Neural progenitor cell (in vitro differentiated cells): Measurements from ENCODE around the gene GIGYF2. TPM values are rescaled to one million over a fixed set of nuclear protein-coding genes. Genes with fewer than 3 reads are reported as not detected.

Source experiments
- DNase-seq: peaks from one replicate; pipeline ENCODE4 v3.0.0-alpha.2; 2016; ENCODE audit warnings: low spot score
- H2AFZ ChIP-seq: fragments of 200-600 bp; sonication (generic); replicated peaks from 2 replicates; pipeline ENCODE4 v1.6.1; 2016; ENCODE audit warnings: antibody characterized with exemption
- H3F3A ChIP-seq: fragments of 200-600 bp; sonication (generic); 2 replicates; pipeline ENCODE4 v1.6.1; 2016; ENCODE audit warnings: antibody characterized with exemption, low read depth
- H3K27ac ChIP-seq: fragments of 200-600 bp; sonication (generic); 2 replicates; pipeline ENCODE4 v1.5.1; 2016; ENCODE audit warnings: mild to moderate bottlenecking
- H3K27me3 ChIP-seq: fragments of 200-600 bp; sonication (generic); 2 replicates; pipeline ENCODE4 v1.6.1; 2016; ENCODE audit warnings: mild to moderate bottlenecking, moderate library complexity
- H3K36me3 ChIP-seq: fragments of 200-600 bp; sonication (generic); 2 replicates; pipeline ENCODE4 v1.5.1; 2016
- H3K4me1 ChIP-seq: fragments of 200-600 bp; sonication (generic); 2 replicates; pipeline ENCODE4 v1.6.1; 2016; ENCODE audit warnings: mixed run types
- H3K4me2 ChIP-seq: fragments of 200-600 bp; sonication (generic); 2 replicates; pipeline ENCODE4 v1.6.1; 2016
- H3K4me3 ChIP-seq: fragments of 200-600 bp; sonication (generic); 2 replicates; pipeline ENCODE4 v1.5.1; 2016
- H3K79me2 ChIP-seq: fragments of 200-600 bp; sonication (generic); 2 replicates; pipeline ENCODE4 v1.6.1; 2016; ENCODE audit warnings: low read depth
- H3K9ac ChIP-seq: fragments of 200-600 bp; sonication (generic); 2 replicates; pipeline ENCODE4 v1.6.1; 2016
- H3K9me3 ChIP-seq: fragments of 200-600 bp; sonication (generic); 2 replicates; pipeline ENCODE4 v1.5.1; 2016; ENCODE audit warnings: low read depth
- H4K20me1 ChIP-seq: fragments of 200-600 bp; sonication (generic); 2 replicates; pipeline ENCODE4 v1.6.1; 2016; ENCODE audit warnings: low read depth
- H3K27ac Mint-ChIP-seq: 3 replicates; pipeline ENCODE4 v1.8.0; 2021; ENCODE audit warnings: mixed read lengths
- H3K27me3 Mint-ChIP-seq: 2 replicates; pipeline ENCODE4 v1.8.0; 2022; ENCODE audit warnings: low read depth, mild to moderate bottlenecking, inconsistent platforms, moderate library complexity, mixed read lengths; ENCODE audit not compliant: insufficient read depth
- H3K36me3 Mint-ChIP-seq: 3 replicates; pipeline ENCODE4 v1.8.0; 2021; ENCODE audit warnings: mixed read lengths
- H3K4me1 Mint-ChIP-seq: 3 replicates; pipeline ENCODE4 v1.8.0; 2021; ENCODE audit warnings: mixed read lengths
- H3K4me3 Mint-ChIP-seq: 3 replicates; pipeline ENCODE4 v1.8.0; 2021; ENCODE audit warnings: mild to moderate bottlenecking, moderate library complexity, mixed read lengths
- H3K9me3 Mint-ChIP-seq: 3 replicates; pipeline ENCODE4 v1.8.0; 2020; ENCODE audit warnings: mixed read lengths
- EZH2 ChIP-seq: fragments of 200-600 bp; sonication (generic); IDR thresholded peaks from 2 replicates; pipeline ENCODE4 v1.6.1; 2017; ENCODE audit warnings: antibody characterized with exemption, mild to moderate bottlenecking, moderate library complexity
- EZH2phosphoT487 ChIP-seq: fragments of 200-600 bp; sonication (generic); IDR thresholded peaks from 2 replicates; pipeline ENCODE4 v1.6.1; 2017; ENCODE audit warnings: antibody characterized with exemption
- total RNA-seq: library from RNA; depleted of rRNA; stranded (reverse); fragments of >200 nt; gene quantifications from 2 replicates; pipeline ENCODE4 v1.2.3, GENCODE V29; 2015; ENCODE audit warnings: low replicate concordance
- TF ChIP-seq, protein P1 (sequence below): fragments of 200-600 bp; sonication (generic); IDR thresholded peaks from 2 replicates; pipeline ENCODE4 v1.5.1; 2017; ENCODE audit warnings: antibody characterized with exemption, mild to moderate bottlenecking

Gene GIGYF2
- total RNA-seq, 1 donor from 2014 or later = 76.3 TPM

- Histone ChIP-seq H3K9ac (no peak overlapping the region), H4K20me1 (no peaks in the 10 kb centered on the region), H3K4me2 (no peak overlapping the region), H3K9me3 (no peaks in the 10 kb centered on the region), H3K4me3 (no peak overlapping the region), H3K79me2 (no peaks in the 10 kb centered on the region), H3F3A (peaks cover 4% of the 10 kb centered on the region), H3K36me3 (no peaks in the 10 kb centered on the region), H2AFZ (no peak overlapping the region), H3K4me1 (peaks cover 4% of the 10 kb centered on the region), H3K27ac (no peak overlapping the region), H3K27me3 (peaks cover 45% of the 10 kb centered on the region)
- Mint-ChIP-seq H3K27me3 (peaks cover 22% of the 10 kb centered on the region), H3K9me3 (no peaks in the 10 kb centered on the region), H3K4me1 (peaks cover 24% of the 10 kb centered on the region), H3K36me3 (no peaks in the 10 kb centered on the region), H3K4me3 (no peak overlapping the region), H3K27ac (no peak overlapping the region)
- DNase-seq = no peak
- TF ChIP-seq, protein P1, sequence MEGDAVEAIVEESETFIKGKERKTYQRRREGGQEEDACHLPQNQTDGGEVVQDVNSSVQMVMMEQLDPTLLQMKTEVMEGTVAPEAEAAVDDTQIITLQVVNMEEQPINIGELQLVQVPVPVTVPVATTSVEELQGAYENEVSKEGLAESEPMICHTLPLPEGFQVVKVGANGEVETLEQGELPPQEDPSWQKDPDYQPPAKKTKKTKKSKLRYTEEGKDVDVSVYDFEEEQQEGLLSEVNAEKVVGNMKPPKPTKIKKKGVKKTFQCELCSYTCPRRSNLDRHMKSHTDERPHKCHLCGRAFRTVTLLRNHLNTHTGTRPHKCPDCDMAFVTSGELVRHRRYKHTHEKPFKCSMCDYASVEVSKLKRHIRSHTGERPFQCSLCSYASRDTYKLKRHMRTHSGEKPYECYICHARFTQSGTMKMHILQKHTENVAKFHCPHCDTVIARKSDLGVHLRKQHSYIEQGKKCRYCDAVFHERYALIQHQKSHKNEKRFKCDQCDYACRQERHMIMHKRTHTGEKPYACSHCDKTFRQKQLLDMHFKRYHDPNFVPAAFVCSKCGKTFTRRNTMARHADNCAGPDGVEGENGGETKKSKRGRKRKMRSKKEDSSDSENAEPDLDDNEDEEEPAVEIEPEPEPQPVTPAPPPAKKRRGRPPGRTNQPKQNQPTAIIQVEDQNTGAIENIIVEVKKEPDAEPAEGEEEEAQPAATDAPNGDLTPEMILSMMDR = no peak
- TF ChIP-seq EZH2phosphoT487 = no peak
- TF ChIP-seq EZH2 = no peak
Measured at GRCh38 chr2:232873292-232873908, 176.3 kb downstream of the GIGYF2 start.

- H3K4me1 ChIP-seq = peaks cover 4% of the 10 kb centered on the region
- no peak overlapping the region for H3K4me2 ChIP-seq
- no peaks in the 10 kb centered on the region for H3K36me3 ChIP-seq
- H3K9me3 ChIP-seq = no peaks in the 10 kb centered on the region
- no peaks in the 10 kb centered on the region for H3K79me2 ChIP-seq
- Mint-ChIP-seq H3K36me3 (no peaks in the 10 kb centered on the region), H3K4me1 (peaks cover 23% of the 10 kb centered on the region), H3K4me3 (no peak overlapping the region), H3K27me3 (peaks cover 22% of the 10 kb centered on the region), H3K9me3 (no peaks in the 10 kb centered on the region), H3K27ac (no peak overlapping the region)
- no peak overlapping the region for H3K27ac ChIP-seq
- no peak overlapping the region for H2AFZ ChIP-seq
- no peak overlapping the region for H3K4me3 ChIP-seq
- peaks cover 4% of the 10 kb centered on the region for H3F3A ChIP-seq
- H3K9ac ChIP-seq = no peak overlapping the region
- DNase-seq = no peak
- H3K27me3 ChIP-seq = peaks cover 52% of the 10 kb centered on the region
- TF ChIP-seq EZH2phosphoT487 = no peak
- TF ChIP-seq, protein P1 = no peak
- TF ChIP-seq EZH2 = no peak
- H4K20me1 ChIP-seq = no peaks in the 10 kb centered on the region
Measured at GRCh38 chr2:232873909-232874641, 176.9 kb downstream of the GIGYF2 start.

DNA sequence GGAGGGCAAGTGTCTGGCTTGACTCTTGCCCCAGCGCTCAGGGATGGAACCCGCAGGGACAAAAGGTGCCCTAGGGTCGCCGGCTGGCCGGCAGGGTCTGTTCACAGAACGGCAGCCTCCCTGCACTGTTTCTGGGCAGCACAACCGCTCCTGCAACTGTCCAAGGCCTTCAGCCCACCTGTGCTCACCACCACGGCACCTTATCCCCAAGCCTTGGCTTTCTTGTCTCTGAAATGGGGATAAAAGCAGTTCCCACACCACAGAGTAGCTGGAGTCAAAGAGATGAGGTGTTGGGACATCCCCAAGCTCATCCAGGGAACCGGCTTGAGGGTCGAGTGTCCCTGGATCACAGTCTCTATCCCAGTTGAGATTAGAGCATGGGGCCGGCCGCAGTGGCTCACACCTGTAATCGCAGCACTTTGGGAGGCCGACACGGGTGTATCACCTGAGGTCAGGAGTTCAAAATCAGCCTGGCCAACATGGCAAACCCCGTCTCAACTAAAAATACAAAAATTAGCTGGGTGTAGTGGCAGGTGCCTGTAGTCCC, 177.6 kb downstream of the GIGYF2 start:
- H4K20me1 ChIP-seq = no peaks in the 10 kb centered on the region
- Mint-ChIP-seq H3K36me3 (no peaks in the 10 kb centered on the region), H3K27ac (no peak overlapping the region), H3K9me3 (no peaks in the 10 kb centered on the region), H3K4me3 (peak overlapping the region; percentile 75), H3K4me1 (peaks cover 19% of the 10 kb centered on the region), H3K27me3 (peaks cover 22% of the 10 kb centered on the region)
- no peak overlapping the region for H2AFZ ChIP-seq
- no peak overlapping the region for H3K27ac ChIP-seq
- no peak overlapping the region for H3K4me2 ChIP-seq
- peaks cover 52% of the 10 kb centered on the region for H3K27me3 ChIP-seq
- peaks cover 4% of the 10 kb centered on the region for H3K4me1 ChIP-seq
- H3K9me3 ChIP-seq = no peaks in the 10 kb centered on the region
- H3K36me3 ChIP-seq = no peaks in the 10 kb centered on the region
- H3F3A ChIP-seq = peaks cover 4% of the 10 kb centered on the region
- DNase-seq = no peak
- no peak overlapping the region for H3K9ac ChIP-seq
- TF ChIP-seq EZH2phosphoT487 (no peak), EZH2 (no peak)
- TF ChIP-seq, protein P1 = no peak
- H3K4me3 ChIP-seq = no peak overlapping the region
- no peaks in the 10 kb centered on the region for H3K79me2 ChIP-seq
